ENCODE results near the gene CEP128. TPM values are rescaled to one million over a fixed set of nuclear protein-coding genes. Genes with fewer than 3 reads are reported as not detected.

CEP128 gene
- total and polyA plus RNA-seq, 7 donors = 0.79 to 2.3 (median 1.8) TPM

GRCh38 chr14:80958939-80959338 is 17.4 kb upstream of the CEP128 start:
- H3K36me3 ChIP-seq (ENCODE audit: insufficient read depth in 1 of 2, low read depth in 1 of 2) = no peaks in the 10 kb centered on the region
- H3K4me3 ChIP-seq = no peak overlapping the region
- ATAC-seq (no peak), DNase-seq (no peak)
- H3K27me3 ChIP-seq (ENCODE audit: insufficient read depth in 3 of 3, low read length in 2 of 3) = no peaks in the 10 kb centered on the region
- TF ChIP-seq CTCF (IDR thresholded peaks at IDR 0.05) = no peak
- 62 to 81% (median 69%) methylated on average over 3 of the region's 3 CpGs for WGBS, 3 donors
- intact Hi-C loops (cut with DNase I) = loop anchor here (5.0 to 10.0 kb wide), 2 partner anchors 253 to 256 kb away; no protein-coding TSS in a partner anchor
- no peak overlapping the region for H3K27ac ChIP-seq
- H3K9me3 ChIP-seq = no peaks in the 10 kb centered on the region
- H3K4me1 ChIP-seq = peaks cover 5% of the 10 kb centered on the region

GRCh38 chr14:80958226-80958625 is 16.7 kb upstream of the CEP128 start:
- Histone ChIP-seq H3K36me3 (ENCODE audit: insufficient read depth in 1 of 2, low read depth in 1 of 2) (no peaks in the 10 kb centered on the region), H3K27ac (no peak overlapping the region), H3K4me3 (no peak overlapping the region), H3K9me3 (no peaks in the 10 kb centered on the region), H3K27me3 (ENCODE audit: insufficient read depth in 3 of 3, low read length in 2 of 3) (no peaks in the 10 kb centered on the region), H3K4me1 (peaks cover 5% of the 10 kb centered on the region)
- no peak for ATAC-seq
- no peak for DNase-seq
- TF ChIP-seq CTCF (IDR thresholded peaks at IDR 0.05) = no peak
- intact Hi-C loops (cut with DNase I) = loop anchor here (5.0 to 10.0 kb wide), 2 partner anchors 254 to 257 kb away; no protein-coding TSS in a partner anchor
- 54 to 82% (median 66%) methylated on average over 2 of the region's 2 CpGs for WGBS, 3 donors

GRCh38 chr14:80957613-80958012 is 16.1 kb upstream of the CEP128 start:
- H3K9me3 ChIP-seq = no peaks in the 10 kb centered on the region
- no peak for ATAC-seq
- TF ChIP-seq CTCF (IDR thresholded peaks at IDR 0.05) = no peak
- DNase-seq = no peak
- no peak overlapping the region for H3K4me3 ChIP-seq
- intact Hi-C loops (cut with DNase I) = loop anchor here (5.0 to 10.0 kb wide), 2 partner anchors 255 to 257 kb away; no protein-coding TSS in a partner anchor
- no peaks in the 10 kb centered on the region for H3K36me3 ChIP-seq (ENCODE audit: insufficient read depth in 1 of 2, low read depth in 1 of 2)
- no peak overlapping the region for H3K27ac ChIP-seq
- WGBS, 3 donors = 67 to 77% (median 75%) methylated on average over 2 of the region's 2 CpGs
- H3K4me1 ChIP-seq = peaks cover 5% of the 10 kb centered on the region
- H3K27me3 ChIP-seq (ENCODE audit: insufficient read depth in 3 of 3, low read length in 2 of 3) = no peaks in the 10 kb centered on the region

GRCh38 chr14:80956922-80957321 is 15.4 kb upstream of the CEP128 start:
- no peaks in the 10 kb centered on the region for H3K36me3 ChIP-seq (ENCODE audit: insufficient read depth in 1 of 2, low read depth in 1 of 2)
- WGBS, 3 donors = 50 to 75% (median 57%) methylated on average over 1 of the region's 1 CpG
- no peak for TF ChIP-seq CTCF (IDR thresholded peaks at IDR 0.05)
- no peak for ATAC-seq
- no peak for DNase-seq
- H3K27me3 ChIP-seq (ENCODE audit: insufficient read depth in 3 of 3, low read length in 2 of 3) = no peaks in the 10 kb centered on the region
- H3K9me3 ChIP-seq = no peaks in the 10 kb centered on the region
- intact Hi-C loops (cut with DNase I) = loop anchor here (5.0 to 10.0 kb wide), 2 partner anchors 255 to 258 kb away; no protein-coding TSS in a partner anchor
- no peak overlapping the region for H3K27ac ChIP-seq
- H3K4me1 ChIP-seq = peaks cover 5% of the 10 kb centered on the region
- H3K4me3 ChIP-seq = no peak overlapping the region

- H3K4me1 ChIP-seq = peaks cover 5% of the 10 kb centered on the region
- peak overlapping the region; percentile 73 for H3K4me3 ChIP-seq
- no peak for DNase-seq
- no peaks in the 10 kb centered on the region for H3K9me3 ChIP-seq
- H3K27ac ChIP-seq = no peak overlapping the region
- no peak for ATAC-seq
- no peaks in the 10 kb centered on the region for H3K27me3 ChIP-seq (ENCODE audit: insufficient read depth in 3 of 3, low read length in 2 of 3)
- no peaks in the 10 kb centered on the region for H3K36me3 ChIP-seq (ENCODE audit: insufficient read depth in 1 of 2, low read depth in 1 of 2)
- intact Hi-C loops (cut with DNase I) = loop anchor here (5.0 to 10.0 kb wide), 2 partner anchors 256 to 259 kb away; no protein-coding TSS in a partner anchor
- no peak for TF ChIP-seq CTCF (IDR thresholded peaks at IDR 0.05)
- WGBS, 3 donors = 45 to 57% (median 57%) methylated on average over 2 of the region's 2 CpGs
These were observed 14.6 kb upstream of the CEP128 start for GRCh38 chr14:80956102-80956501.

Data from psoas muscle (tissue), 8 donors.